Measurements from ENCODE around the gene PHF13.
"Not testable (repeated sequence)": the region's sequence is repeated elsewhere in the genome, so short reads cannot be mapped to it uniquely, and the experiment has no call there.

PHF13 gene

GRCh38 chr1:6631058-6631457 is 17.5 kb downstream of the PHF13 start:
- no peak for DNase-seq

DNA sequence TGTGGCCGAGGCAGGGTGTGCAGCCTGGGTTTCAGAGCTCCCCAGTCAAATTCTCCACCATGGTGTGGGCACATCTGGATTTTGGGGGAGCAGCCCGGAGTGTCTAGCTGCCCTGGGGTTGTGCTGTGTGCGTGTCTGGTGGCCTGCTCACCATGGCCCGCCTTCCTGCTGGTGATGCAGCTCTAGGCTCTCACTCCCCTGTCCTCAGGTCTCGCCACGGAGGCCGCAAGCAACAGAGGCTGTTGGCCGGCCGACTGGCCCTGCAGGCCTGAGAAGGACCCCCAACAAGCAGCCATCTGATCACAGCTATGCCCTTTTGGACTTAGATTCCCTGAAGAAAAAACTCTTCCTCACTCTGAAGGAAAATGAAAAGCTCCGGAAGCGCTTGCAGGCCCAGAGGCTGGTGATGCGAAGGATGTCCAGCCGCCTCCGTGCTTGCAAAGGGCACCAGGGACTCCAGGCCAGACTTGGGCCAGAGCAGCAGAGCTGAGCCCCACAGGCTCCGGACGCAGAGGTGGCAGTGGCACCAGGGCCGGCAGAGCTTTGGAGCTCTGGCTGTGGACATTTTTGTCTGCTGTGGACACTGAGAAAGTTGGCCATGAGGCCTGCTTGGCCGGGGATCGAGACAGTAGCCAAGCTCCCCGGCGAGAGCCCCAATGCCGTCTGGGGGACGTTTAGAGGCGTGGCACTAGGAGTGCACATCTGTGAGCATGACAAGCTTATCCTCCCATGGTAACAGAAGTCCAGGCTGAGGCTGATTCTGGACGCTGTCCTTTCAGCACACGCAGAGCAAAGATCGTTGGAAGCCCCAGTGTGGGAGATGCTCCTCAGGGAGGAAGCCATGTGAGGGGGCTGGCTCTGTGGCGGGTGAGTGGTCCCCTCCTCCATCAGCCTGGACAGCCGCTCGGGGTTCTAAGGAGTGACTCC is 19.3 kb downstream of the PHF13 start:
- DNase-seq, result no peak

GRCh38 chr1:6634371-6635052 is 21.0 kb downstream of the PHF13 start:
- DNase-seq, result peak; percentile 17

- no peak for DNase-seq
These were observed 21.8 kb downstream of the PHF13 start for GRCh38 chr1:6635161-6635909.

DNA sequence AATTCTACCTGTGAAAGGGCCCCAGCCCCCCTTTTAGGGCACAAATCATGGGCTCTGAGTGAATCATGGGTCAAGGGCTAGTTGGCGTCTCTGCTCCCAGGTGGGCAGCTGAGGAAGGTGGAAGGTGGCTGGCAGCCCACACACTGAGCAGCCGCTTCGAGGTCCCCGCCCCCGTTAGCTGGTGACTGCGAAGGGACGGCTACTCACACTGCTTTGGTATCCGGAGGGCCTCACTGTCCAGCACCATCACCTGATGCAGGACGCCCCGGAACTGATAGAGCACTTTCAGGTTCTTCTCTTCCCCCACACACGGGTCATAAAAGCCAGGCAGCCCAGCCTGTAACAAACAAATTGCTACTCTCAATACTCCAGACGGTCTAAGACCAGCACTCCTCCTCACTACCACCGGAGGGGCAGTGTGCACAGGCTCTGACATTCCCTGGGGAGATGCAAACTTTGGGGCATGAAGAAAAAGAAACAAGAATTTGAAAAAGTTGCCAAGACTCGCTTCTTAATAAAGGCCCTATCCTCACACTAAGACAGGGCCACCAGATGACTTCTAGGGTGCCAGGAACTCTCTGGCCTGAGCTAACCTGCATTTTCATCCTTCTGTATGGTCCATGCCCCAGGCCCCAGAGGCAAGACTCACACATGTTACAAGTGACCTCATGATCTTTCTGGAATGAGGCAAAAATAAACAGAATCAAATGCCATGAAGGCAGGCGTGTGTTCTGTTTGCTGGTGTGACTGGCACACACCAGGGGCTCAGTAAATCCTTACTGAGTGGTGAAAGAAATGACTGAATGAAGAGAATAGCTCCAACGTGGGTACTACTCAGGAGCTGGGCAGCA is 22.6 kb downstream of the PHF13 start:
- DNase-seq, result no peak

DNA sequence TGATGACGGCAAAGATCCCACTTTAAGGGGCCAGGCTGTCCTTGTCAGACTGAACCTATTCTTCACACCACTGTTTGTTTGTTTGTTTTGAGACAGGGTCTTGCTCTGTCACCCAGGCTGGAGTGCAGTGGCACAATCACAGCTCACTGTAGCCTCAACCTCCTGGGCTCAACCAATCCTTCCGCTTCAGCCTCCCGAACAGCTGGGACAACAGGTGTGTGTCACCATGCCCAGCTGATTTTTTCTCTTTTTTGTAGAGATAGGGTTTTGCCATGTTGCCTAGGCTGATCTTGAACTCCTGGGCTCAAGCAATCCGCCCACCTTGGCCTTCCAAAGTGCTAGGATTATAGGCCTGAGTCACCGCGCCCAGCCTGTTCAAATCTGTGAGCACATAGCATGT is 23.2 kb downstream of the PHF13 start:
- not testable (repeated sequence) for DNase-seq

DNA sequence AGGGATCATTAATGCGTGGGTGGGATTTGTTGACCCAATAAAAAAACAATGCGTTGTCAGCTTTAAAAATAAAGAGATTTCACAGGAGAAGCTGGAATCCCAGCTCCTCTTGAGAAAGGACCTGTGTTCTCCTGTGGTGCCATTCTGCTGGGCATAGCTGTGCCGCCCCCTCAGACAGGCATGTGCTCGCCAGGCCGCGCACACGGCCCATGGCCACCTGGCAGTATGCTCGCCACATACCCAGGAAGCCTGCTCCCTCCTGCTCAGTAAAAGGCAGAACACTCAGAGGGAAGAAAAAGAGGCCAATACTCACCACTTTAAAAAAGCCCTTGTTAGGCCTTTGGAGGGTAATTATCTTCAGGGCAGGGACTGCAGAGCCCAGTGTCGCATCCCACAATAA is 24.2 kb downstream of the PHF13 start:
- no peak for DNase-seq

GRCh38 chr1:6638226-6638625 is 24.7 kb downstream of the PHF13 start:
- no peak for DNase-seq

DNA sequence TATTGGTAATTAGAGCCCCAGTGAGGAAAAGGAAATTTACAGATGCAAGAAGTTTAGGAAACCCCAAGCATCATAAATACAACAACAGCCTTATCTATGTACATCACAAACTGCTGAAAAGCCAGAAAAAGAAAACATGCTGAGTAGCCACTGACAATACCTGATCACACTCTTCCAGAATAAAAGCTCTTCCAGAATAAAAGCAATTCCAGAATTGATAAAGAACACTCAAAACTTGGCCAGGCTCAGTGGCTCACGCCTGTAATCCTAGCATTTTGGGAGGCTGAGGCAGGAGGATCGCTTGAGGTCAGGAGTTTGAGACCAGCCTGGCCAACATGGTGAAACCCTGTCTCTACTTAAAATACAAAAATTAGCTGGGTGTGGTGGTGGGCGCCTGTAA is 27.3 kb downstream of the PHF13 start:
- not testable (repeated sequence) for DNase-seq

DNA sequence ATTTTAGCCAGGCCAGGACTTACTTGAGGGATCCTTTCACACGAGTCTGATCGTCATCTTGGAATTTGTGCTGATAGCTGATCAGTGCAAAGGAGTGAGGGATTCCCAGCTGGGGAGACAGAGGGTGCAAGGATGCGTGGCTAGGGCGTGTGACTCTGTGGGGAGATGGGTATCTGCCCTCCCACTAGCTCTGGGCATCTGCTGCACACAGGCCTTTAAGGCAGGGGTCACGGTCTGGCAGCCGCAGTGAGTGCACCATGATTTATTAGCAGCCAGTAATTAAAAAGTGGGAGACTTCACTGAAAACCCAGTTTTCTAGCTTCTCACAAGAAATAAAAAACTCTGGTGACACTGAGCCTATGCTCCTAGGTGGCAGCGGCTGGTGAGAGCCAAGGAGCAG is 31.5 kb downstream of the PHF13 start:
- DNase-seq, result no peak

GRCh38 chr1:6646499-6647148 is 33.1 kb downstream of the PHF13 start:
- peak; percentile 51 for DNase-seq

DNA sequence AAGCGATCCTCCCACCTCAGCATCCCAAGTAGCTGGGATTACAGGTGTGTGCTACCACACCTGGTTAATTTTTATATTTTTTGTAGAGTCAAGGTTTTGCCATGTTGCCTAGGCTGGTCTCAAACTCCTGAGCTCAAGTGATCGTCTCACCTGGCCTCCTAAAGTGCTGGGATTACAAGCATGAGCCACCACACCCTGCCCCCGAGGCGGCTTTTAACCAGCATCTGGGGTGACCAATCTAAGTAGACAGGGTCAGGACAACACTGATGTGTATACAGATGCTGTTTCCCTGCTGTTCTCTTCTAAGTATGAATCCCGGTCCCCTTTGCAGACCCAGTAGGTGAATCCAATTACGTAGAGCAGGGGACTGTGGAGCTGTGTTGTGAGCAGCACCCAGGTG is 35.0 kb downstream of the PHF13 start:
- no peak for DNase-seq

- DNase-seq, result no peak
These were observed 38.4 kb downstream of the PHF13 start for GRCh38 chr1:6651909-6652308.

GRCh38 chr1:6652986-6653385 is 39.5 kb downstream of the PHF13 start:
- DNase-seq, result no peak

DNA sequence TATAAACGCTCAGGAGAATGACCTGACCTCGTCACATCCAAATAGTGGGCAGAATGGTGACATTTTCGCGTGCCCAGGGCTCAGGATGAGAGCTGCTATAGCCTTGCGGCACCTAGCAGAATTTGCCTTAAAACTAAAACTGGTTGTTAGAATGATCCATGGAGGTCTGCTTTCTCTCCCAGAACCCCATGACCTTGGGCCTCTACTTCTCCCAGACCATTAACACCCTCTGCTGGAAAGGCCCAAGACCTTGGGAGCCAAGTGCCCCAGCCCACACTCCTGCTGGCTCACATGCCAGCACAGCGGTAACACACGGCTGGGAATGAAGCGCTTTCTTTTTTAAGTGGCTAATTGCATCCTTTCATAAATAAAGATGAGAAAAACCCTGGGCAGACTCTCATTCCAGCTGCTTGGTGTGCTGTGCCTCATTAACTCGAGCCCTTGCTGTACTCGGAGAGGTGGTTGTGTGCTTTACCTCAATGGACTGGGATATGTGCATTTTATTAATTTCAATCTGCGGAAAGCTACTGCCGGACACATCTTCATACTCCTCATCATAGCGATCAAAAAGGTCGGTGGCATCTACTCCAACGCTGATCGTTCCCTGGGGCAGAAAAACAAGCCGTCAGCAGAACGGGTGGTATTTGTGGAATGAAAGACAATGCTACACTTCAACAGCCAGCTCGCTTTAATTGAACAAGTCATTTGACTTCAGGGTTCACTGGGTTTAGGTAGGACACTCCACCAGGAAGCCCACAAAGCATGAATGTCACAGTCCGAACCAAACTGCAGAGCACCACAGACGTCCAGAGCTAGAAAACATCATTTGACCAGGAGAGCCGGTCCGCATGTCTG is 40.1 kb downstream of the PHF13 start:
- DNase-seq, result no peak

DNA sequence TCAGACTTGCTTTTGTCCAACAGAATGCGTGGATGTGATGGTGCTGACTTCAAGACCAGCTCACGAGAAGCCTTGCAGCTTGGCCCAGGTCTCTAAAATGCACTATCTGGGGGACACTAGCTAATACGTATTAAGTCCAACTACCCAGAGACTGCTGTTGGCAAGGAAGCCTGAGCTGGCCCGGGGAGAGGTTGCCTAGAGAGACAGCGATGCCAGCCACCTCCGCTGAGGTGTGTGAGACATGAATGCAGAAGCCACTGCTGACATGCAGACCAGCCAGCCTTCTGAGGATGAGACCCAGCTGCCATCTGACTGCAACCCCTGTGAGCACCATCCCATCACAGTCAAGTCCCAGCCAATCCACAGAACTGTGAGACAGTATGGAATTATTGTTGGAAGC is 43.6 kb downstream of the PHF13 start:
- no peak for DNase-seq

DNA sequence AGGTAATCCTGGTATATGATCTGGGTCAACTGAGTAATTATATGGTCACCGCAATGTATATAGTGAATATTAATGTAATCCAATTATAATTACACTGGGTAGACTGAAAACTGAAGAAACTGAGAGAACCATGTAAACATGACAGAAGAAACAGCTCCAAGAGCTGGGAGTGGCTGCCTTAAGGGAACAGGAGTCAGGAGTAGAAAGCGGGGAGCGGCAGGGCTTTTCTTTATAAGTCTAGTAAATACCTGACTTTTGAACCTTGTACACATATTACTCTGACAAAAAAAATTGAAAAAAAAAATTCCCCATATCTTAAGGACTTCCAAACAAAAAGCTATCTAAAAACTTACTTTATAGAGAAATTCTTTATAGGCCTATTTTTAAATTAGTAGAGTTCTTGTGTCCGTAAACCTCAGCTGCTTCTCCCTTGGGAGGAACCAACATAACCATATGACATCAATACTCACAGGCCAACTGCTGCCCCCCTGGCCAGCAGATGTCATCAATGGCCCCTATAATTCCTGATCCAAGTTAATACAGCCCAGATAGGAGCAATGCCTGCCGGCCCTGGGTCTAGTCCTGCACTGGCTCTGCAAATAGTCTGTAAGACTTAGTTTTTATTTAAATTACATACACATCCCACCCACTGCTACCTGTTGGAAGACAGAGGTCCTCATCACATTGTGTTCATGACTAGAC is 45.0 kb downstream of the PHF13 start:
- no peak for DNase-seq

DNA sequence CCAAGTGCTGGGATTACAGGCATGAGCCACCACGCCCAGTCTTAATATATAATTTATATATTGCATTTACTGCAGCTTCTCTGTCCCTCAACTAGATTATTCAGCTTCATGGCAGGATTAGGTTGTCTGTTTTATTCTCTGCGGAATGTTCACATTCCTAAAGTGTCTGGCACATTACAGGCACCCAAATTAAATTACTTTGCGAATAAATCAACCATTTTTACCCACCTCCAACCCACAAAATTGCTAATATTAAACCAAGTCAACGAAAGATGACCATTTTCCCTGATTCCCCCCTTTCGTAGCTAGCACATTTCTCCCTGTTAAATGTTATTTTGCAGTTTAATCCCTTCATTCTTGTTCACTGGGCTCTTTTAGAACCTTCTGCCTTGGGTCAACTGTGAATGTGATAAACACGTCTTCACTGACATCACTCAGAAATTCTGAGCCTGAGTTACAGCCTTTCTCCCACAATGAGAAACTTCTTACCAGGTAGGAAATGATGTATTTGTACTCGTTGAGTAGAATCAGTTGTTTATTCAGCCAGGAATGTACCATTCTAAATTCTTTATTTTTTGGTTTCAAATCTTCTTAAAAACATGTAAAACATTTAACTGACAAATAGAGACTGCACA is 47.0 kb downstream of the PHF13 start:
- no peak for DNase-seq

- not testable (repeated sequence) for DNase-seq
These were observed 48.9 kb downstream of the PHF13 start for GRCh38 chr1:6662468-6662867.

GRCh38 chr1:6666696-6667095 is 53.2 kb downstream of the PHF13 start:
- no peak for DNase-seq

Data from central memory CD4-positive, alpha-beta T cell (primary cell).